GM18873 (cell line): Measurements from ENCODE around the gene RGS10.
"Not testable (repeated sequence)": the region's sequence is repeated elsewhere in the genome, so short reads cannot be mapped to it uniquely, and the experiment has no call there.

Experiments
- ATAC-seq: cut with Tn5 transposase; IDR thresholded peaks from one replicate; pipeline ENCODE4 v1.9.1; 2021; ENCODE audit warnings: mild to moderate bottlenecking, moderate library complexity, moderate number of reproducible peaks; ENCODE audit not compliant: unreplicated experiment, low FRiP score

RGS10 gene

GRCh38 chr10:119542357-119542987, at the start of gene RGS10:
Gene RGS10, minus strand, starts transcription at chr10:119542719. Its CDS starts 81 bp downstream, at chr10:119542638.
- ATAC-seq, result peak; percentile 36

- ATAC-seq, result no peak
Observed at GRCh38 chr10:119588071-119588470, 45.6 kb upstream of the RGS10 start.

- ATAC-seq, result no peak
Observed at GRCh38 chr10:119578355-119578754, 35.8 kb upstream of the RGS10 start.

- ATAC-seq, result no peak
Observed at GRCh38 chr10:119575991-119576390, 33.5 kb upstream of the RGS10 start.

GRCh38 chr10:119575506-119575905, 33.0 kb upstream of the RGS10 start:
- no peak for ATAC-seq

- no peak for ATAC-seq
Observed at GRCh38 chr10:119567978-119568377, 25.5 kb upstream of the RGS10 start.

GRCh38 chr10:119562097-119562496, 19.6 kb upstream of the RGS10 start:
- no peak for ATAC-seq

GRCh38 chr10:119559511-119559910, 17.0 kb upstream of the RGS10 start:
- ATAC-seq, result not testable (repeated sequence)

- ATAC-seq, result not testable (repeated sequence)
Observed at GRCh38 chr10:119556081-119556480, 13.6 kb upstream of the RGS10 start.

- ATAC-seq, result no peak
Observed at GRCh38 chr10:119555178-119555784, 12.8 kb upstream of the RGS10 start.

- ATAC-seq, result no peak
Observed at GRCh38 chr10:119550827-119551226, 8.3 kb upstream of the RGS10 start.

GRCh38 chr10:119549247-119549999, 6.9 kb upstream of the RGS10 start:
- no peak for ATAC-seq

- ATAC-seq, result no peak
Observed at GRCh38 chr10:119546009-119546408, 3.5 kb upstream of the RGS10 start.

GRCh38 chr10:119545310-119545709, 2.8 kb upstream of the RGS10 start:
- no peak for ATAC-seq

- ATAC-seq, result no peak
Observed at GRCh38 chr10:119543814-119544642, 1.5 kb upstream of the RGS10 start.

GRCh38 chr10:119542988-119543813, 682 bp upstream of the RGS10 start:
- ATAC-seq, result peak; percentile 32

- ATAC-seq, result no peak
Observed at GRCh38 chr10:119541459-119542356, 811 bp downstream of the RGS10 start.

GRCh38 chr10:119541046-119541445, 1.5 kb downstream of the RGS10 start:
- no peak for ATAC-seq

GRCh38 chr10:119540038-119540437, 2.5 kb downstream of the RGS10 start:
- ATAC-seq, result no peak
